ENCODE measurements around the gene ZNF805.
A peak's percentile ranks its signal among the peaks of the same experiment; 100 is the strongest.
"Not testable (repeated sequence)": the region's sequence is repeated elsewhere in the genome, so short reads cannot be mapped to it uniquely, and the experiment has no call there.

The ZNF805 gene

DNA sequence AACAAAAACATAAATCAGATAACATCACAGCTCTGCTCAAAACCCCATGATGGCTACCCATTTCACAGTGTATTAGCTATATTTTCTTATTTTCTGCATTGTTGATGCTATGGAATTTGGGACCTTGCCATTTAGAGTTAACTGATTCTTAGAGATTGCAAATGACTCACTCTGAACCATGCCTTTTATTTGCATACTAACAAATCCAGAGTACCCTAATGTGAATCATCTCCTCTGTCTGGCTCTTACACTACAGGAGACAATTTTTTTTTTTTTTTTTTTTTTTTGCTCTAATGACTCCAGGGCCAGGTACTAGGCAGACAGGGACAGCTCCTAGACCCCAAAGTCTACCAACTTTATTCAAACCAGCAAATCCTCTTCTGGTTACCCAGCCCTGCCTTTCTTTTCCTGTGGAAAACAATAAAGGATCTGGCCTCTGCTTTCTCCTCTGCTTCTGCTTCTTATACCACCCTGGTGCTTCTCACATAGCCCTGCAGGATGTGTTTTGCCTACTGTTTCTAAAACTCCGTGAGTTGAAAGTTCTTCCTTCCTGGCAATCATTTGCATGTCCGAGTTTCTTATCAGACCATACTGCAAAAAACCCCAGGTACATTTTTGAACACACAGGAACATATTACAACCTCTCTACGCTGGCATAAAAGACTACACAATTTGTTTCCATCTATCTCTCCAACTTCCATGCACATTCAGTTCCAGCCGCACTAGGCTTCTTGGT, 29.3 kb downstream of the ZNF805 start:
- no peak for DNase-seq

- no peak for DNase-seq
Observed at GRCh38 chr19:57271280-57271679, 30.8 kb downstream of the ZNF805 start.

DNA sequence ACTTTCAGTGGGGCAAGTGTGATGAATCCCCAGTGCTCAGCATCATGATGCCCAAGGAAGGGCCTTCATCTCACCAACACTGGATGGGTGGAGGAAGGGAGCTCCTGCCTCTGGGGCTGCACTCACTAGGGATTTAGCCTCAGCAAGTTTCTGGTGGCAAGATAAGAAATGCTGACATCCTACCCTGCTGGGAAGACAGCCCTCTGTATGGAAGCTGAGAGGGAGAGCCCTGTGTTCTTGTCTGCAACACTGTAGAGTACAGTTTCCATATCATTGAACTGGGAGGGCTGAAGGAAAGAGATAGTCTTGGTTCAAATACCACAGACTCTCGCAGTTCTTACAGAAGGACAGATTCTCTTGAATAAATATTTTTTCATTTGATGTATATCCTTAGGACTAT, 32.6 kb downstream of the ZNF805 start:
- no peak for DNase-seq

DNA sequence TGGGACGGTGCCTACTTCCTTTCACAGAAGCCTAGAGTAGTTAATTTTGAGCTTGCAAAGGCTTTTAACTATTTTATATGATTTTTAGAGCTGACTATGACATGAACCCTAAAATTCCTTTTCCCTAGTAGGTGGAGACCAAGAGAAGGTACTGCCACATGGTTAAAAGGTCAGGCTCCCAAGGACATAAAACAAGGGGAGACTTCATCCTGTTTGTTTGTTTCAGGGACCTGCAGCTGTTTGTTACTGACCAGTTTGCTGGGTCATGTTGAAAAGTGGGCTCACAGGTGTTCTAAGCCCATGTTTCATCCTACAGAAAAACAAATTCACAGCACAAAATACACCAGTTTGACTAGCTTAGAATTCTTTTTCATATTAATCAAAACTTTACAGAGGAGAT, 36.0 kb downstream of the ZNF805 start:
- no peak for DNase-seq

- not testable (repeated sequence) for DNase-seq
Observed at GRCh38 chr19:57278481-57278880, 38.0 kb downstream of the ZNF805 start.

- peak; percentile 84 for DNase-seq
Observed at GRCh38 chr19:57279418-57280164, 39.2 kb downstream of the ZNF805 start.

- peak; percentile 95 for DNase-seq
Observed at GRCh38 chr19:57280165-57280961, 39.9 kb downstream of the ZNF805 start, which contains the start of gene ZNF460. Gene ZNF460 (plus strand): TSS chr19:57280485. CDS start chr19:57280807, 322 bp downstream.

DNA sequence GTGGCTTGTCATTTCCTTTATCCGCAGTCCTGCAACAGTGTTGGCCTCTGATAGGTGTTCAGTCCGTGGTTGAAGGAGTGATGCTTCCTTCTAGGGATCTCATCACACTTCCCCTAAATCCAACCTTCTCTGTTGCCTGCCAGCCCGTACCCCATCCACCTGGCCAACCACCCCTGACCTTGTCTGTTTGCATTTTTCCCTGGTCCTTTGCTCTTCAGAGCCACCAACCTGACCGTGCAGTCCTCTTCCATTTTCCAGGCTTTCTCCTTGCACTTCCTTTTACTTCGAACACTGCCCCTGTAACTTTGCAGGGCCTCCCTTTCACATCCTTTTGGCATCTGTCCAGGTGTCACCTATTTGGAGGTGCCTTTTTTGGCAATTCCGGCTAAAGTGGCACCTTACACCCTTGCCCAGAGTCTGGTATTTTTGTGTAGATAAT, 40.5 kb downstream of the ZNF805 start:
- no peak for DNase-seq

DNA sequence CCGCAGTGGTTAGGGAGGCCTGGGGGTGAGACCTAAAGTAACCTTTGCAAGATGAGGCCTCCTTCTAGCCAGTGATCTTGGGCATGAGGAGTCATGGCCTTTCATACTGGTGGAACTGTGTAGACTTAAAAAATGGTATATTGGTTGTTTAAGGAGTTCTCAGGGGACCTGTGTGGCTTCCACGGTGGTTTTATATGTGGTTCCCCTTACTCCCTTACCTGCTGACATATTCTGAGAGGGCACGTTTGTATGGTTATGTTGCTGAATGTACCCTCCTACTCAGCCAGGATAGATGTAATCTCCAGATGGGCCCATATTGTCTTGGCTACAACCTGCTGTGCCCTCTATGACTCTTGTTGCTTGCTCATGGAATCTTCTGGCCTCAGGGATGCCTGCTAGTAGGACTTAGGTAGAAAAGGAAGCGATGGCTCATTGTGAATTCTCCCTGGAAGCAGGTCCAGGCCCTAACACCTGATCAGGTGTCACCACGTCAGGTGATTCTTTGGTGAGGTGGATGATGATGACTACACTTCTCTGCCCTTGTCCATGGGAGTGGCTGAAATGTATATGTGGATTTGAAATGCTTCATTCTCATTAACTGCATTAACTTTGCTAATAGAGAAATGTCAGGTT, 41.7 kb downstream of the ZNF805 start:
- DNase-seq = no peak

DNA sequence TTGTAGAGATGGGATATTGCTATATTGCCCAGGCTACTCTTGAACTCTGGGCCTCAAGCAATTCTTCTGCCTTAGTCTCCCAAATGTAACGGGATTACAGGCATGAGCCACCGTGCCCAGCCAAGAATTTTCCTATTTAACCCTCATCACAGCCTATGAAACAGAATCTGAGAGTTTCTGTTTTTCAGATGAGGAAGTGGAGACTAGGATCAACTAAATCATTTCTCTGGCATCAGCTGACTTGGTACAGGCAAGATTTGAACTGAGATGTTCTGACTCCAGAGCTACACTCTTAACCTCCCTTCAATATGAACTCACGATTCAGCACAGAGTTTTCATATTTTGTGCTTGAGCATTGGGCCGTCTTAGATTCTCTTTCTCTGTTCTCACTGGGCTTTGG, 47.9 kb downstream of the ZNF805 start:
- DNase-seq = no peak

DNA sequence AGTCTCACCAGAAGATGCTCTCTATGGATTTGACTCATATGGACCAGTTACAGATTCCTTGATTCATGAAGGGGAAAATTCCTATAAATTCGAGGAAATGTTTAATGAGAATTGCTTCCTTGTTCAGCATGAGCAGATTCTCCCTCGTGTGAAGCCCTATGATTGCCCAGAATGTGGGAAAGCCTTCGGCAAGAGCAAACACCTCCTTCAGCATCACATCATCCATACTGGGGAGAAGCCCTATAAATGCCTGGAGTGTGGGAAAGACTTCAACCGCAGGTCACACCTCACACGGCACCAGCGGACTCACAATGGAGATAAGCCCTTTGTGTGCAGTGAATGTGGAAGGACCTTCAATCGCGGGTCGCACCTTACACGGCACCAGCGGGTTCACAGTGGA, 50.5 kb downstream of the ZNF805 start:
- no peak for DNase-seq

DNA sequence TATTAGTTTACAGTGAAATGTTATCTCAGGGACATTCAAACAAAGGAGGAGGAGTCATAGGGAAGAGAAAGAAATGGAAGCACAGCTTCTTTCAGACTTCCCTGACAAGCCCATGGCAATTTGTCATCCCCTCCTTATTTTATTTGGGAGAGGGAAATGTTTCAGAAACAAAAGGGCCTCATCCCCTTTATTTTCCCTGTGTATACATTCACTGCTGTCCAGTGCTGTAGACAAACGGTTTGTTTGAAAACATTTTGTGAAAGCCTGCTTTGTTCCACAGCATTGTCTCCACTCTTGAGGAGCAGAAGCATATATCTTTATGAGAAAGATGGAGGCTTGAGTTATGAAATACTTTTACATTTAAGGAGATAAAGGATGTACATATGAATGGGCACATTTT, 52.1 kb downstream of the ZNF805 start:
- DNase-seq = no peak

DNA sequence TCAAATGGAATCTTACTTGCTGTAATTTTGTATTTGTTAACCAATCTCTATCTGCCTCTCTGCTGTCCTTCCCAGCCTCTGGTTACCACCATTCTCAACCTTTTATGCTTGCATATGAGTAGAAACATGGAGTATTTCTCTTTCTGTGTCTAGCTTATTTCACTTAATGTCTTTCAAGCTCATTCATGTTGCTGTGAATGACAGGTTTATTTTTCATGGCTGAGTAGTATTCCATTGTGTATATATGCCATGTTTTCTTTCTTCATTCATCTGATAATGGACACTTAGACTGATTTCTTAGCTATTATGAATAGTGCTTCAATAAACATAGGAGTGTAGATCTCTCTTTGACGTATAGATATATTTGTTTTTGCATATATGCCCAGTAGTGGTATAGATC, 53.3 kb downstream of the ZNF805 start:
- no peak for DNase-seq

- DNase-seq = no peak
Observed at GRCh38 chr19:57302020-57302465, 61.6 kb downstream of the ZNF805 start.

DNA sequence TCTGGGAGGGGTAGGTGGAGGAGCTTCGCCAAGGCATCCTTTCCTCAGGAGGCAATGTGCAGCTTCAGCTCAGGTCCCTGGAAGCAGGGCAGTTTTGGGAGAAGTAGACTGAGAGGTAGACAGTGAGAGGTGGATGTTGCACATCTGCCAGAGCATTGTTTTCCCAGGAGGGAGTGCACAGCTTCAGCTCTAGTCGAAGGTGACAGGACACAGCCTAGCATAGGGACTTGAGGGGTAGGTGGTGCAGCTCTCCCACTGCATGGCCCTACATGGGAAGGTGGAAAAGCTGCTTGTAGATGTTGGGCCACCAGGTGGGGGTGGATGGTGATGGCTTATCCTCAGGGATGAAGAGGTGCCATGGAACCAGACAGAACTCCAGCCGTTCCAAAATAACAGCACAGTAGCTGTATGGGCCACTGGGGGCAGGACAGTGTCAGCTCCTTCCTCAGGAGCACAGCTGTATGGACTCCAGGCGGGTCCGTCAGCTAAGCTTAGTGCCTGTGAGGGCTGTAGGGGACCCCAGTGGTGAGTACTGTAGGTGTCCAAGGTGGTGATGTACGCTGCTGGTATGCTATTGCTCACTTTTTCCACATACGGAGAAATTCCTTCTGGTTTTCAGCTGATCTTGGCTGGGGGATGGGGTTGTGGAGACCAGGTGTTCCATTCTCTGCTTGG, 62.4 kb downstream of the ZNF805 start:
- DNase-seq = no peak
